ENCODE data around the gene EVA1C. TPM values are rescaled to one million over a fixed set of nuclear protein-coding genes. Genes with fewer than 3 reads are reported as not detected.

The EVA1C gene
- total and polyA plus RNA-seq, 12 donors, result 12.1 to 42.9 (median 14.0) TPM

- intact Hi-C loops (cut with DNase I), result loop anchor here in 7 of 10 donors (2.0 to 5.0 kb wide), 6 partner anchors 38 to 153 kb away; no protein-coding TSS in a partner anchor
- H3K4me1 ChIP-seq, result peaks cover 10 to 86% (median 64%) of the 10 kb centered on the region in 9 donors
- H3K27ac ChIP-seq, result peak overlapping the region; percentile 95 to 100 (median 99)
- ATAC-seq (no peak), DNase-seq (no peak)
- TF ChIP-seq, protein P1, sequence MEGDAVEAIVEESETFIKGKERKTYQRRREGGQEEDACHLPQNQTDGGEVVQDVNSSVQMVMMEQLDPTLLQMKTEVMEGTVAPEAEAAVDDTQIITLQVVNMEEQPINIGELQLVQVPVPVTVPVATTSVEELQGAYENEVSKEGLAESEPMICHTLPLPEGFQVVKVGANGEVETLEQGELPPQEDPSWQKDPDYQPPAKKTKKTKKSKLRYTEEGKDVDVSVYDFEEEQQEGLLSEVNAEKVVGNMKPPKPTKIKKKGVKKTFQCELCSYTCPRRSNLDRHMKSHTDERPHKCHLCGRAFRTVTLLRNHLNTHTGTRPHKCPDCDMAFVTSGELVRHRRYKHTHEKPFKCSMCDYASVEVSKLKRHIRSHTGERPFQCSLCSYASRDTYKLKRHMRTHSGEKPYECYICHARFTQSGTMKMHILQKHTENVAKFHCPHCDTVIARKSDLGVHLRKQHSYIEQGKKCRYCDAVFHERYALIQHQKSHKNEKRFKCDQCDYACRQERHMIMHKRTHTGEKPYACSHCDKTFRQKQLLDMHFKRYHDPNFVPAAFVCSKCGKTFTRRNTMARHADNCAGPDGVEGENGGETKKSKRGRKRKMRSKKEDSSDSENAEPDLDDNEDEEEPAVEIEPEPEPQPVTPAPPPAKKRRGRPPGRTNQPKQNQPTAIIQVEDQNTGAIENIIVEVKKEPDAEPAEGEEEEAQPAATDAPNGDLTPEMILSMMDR (IDR thresholded peaks at IDR 0.05), result no peak
- peak overlapping the region; percentile 58 to 92 (median 78) for H3K4me3 ChIP-seq
- WGBS, 2 donors, result 45 to 47% methylated on average over 7 of the region's 7 CpGs
- no peaks in the 10 kb centered on the region for H3K27me3 ChIP-seq
- peaks cover 0 to 21% (median 0%) of the 10 kb centered on the region in 9 donors for H3K36me3 ChIP-seq
- no peaks in the 10 kb centered on the region for H3K9me3 ChIP-seq
Measured at GRCh38 chr21:32413697-32414578, 1.4 kb downstream of the EVA1C start.

DNA sequence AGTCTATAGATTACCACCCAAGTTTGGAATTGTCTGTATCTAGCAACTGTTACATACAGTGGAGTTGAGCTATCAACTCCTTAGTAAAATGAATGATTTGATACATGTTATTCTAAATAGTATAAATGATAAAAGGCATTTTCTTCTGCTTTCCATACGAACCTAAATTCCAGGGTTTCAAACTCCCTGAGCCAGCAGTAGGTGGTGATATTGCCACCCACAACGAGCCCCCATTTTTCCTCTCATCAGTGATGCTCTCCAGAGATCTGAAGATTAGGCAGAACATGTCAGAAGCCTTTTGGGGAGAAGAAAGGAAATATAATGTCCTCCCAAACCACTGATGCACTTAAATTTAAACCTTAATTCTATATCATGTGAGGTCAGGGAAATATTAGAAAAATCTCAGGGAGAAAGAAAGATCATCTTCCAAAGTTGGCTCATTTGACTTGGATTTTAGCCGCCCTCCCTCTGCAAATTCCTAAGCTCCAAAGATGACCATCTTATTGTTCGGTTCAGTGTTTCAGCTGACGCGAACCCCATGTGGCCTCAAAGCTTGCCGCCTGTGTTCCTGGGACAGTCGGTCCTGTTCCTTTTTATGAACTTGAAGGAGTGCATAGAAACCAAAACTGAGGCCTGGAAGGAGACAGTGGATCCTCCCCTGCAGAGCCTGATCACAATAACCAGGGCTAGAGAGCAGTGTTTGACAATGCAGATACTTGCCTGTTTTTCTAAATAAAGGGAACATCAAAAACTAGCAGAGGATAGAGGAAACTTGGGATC lies 2.3 kb downstream of the EVA1C start:
- DNase-seq, result no peak
- ATAC-seq, result no peak
- H3K4me1 ChIP-seq, result peaks cover 10 to 79% (median 64%) of the 10 kb centered on the region in 9 donors
- intact Hi-C loops (cut with DNase I), result loop anchor here in 8 of 10 donors (5.0 kb wide), 6 partner anchors 38 to 153 kb away; no protein-coding TSS in a partner anchor
- TF ChIP-seq, protein P1 (IDR thresholded peaks at IDR 0.05), result peak in 7 of 9 donors; percentile 23 to 60 (median 43)
- H3K9me3 ChIP-seq, result no peaks in the 10 kb centered on the region
- WGBS, 2 donors, result 49 to 71% methylated on average over 8 of the region's 8 CpGs
- no peaks in the 10 kb centered on the region for H3K27me3 ChIP-seq
- H3K27ac ChIP-seq, result peak overlapping the region in 9 of 10 donors; percentile 95 to 100 (median 99)
- H3K4me3 ChIP-seq, result peak overlapping the region in 9 of 10 donors; percentile 58 to 92 (median 77)
- H3K36me3 ChIP-seq, result peaks cover 0 to 23% (median 0%) of the 10 kb centered on the region in 9 donors

DNA sequence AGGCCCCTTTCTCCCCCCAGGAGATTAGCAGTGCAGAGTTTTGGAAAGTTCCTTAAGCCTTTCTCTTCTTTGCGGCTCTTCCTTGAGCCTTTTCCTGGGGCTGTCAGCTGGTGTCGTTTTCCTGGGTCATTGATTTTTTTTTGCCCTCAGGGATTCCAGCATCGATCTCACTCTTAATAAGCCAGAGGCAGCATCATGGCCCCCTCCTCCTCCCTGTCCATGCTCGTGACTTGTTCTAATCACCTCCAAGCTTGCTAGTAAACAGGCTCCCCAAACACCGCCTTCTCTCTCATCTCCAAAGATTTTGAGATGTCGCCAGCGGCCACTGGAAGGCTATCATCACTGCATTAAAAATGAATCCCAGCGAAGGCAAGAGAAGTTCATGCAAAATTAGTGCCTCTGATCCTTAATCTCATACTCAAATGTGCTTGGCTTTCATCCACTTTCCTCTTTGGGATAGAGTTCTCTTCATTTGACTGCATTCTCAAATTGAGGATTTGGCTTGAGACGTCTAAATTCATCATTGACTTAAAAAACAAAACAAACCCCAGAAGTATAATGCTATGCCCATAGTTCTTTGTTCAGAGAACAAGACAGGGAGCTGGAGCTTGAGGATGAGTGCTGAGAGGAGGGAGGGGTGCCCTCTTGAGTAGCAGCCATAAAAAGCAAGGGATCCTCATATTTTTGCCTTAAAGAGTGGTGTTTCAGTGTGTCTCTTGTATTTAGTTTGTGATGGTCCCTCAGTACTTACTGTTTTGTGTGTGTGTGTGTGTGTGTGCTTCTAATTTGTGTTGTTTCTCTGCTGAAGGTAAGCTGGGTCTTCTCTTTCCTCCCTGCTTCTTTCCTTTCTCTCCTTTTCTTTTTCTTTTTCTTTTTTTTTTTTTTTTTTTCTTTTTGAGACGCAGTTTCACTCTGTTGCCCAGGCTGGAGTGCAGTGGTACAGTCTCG lies 3.2 kb downstream of the EVA1C start:
- Histone ChIP-seq H3K4me1 (peaks cover 9 to 76% (median 62%) of the 10 kb centered on the region in 9 donors), H3K4me3 (peak overlapping the region in 8 of 10 donors; percentile 0 to 83 (median 74))
- no peak for ATAC-seq

More for the DNA sequence above, 3.2 kb downstream of the EVA1C start:
- TF ChIP-seq, protein P1 (IDR thresholded peaks at IDR 0.05), result no peak
- H3K9me3 ChIP-seq, result no peaks in the 10 kb centered on the region
- 67 to 71% methylated on average over 11 of the region's 11 CpGs for WGBS, 2 donors
- DNase-seq, result no peak
- H3K27me3 ChIP-seq, result no peaks in the 10 kb centered on the region
- intact Hi-C loops (cut with DNase I), result loop anchor here in 2 of 10 donors (5.0 kb wide), 2 partner anchors 42 to 82 kb away; no protein-coding TSS in a partner anchor
- peaks cover 0 to 23% (median 0%) of the 10 kb centered on the region in 9 donors for H3K36me3 ChIP-seq
- peak overlapping the region in 7 of 10 donors; percentile 31 to 100 (median 99) for H3K27ac ChIP-seq

All from heart right ventricle (tissue), 16 donors.